Measurements from ENCODE around the gene UGT1A8.
"Not testable (repeated sequence)": the region's sequence is repeated elsewhere in the genome, so short reads cannot be mapped to it uniquely, and the experiment has no call there.

UGT1A8 gene

DNA sequence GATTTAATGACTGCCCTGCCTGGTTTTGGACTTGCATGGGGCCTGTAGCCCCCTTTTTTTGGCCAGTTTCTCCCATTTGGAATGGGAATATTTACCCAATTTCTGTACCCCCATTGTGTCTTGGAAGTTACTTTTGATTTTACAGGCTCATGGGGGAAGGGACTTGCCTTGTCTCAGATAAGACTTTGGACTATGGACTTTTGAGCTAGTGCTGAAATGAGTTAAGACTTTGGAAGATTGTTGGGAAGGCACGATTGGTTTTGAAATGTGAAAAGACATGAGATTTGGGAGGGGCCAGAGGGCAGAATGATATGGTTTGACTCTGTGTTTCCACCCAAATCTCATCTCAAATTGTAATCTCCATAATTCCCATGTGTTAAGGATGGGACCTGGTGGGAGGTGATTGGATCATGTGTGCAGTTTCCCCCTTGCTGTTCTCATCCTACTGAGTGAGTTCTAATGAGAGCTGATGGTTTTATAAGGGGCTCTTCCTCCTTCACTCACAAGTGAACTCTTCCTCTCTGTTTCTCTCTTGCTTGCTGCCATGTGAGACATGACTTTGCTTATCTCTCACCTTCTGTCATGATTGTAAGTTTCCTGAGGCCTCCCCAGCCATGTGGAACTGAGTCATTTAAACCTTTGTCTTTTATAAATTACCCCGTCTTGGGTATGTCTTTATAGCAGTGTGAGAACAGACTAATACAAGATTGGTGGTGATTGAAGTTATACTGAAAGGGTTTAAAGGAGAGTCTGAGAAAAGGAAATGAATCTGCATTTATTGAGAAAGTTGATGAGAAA, 134.0 kb downstream of the UGT1A8 start:
- in situ Hi-C loops (cut with MboI; ENCODE audit: low pct_unique_long_range_greater_than_20kb, low sequenced_read_pairs); DNase-seq: not testable (repeated sequence)

DNA sequence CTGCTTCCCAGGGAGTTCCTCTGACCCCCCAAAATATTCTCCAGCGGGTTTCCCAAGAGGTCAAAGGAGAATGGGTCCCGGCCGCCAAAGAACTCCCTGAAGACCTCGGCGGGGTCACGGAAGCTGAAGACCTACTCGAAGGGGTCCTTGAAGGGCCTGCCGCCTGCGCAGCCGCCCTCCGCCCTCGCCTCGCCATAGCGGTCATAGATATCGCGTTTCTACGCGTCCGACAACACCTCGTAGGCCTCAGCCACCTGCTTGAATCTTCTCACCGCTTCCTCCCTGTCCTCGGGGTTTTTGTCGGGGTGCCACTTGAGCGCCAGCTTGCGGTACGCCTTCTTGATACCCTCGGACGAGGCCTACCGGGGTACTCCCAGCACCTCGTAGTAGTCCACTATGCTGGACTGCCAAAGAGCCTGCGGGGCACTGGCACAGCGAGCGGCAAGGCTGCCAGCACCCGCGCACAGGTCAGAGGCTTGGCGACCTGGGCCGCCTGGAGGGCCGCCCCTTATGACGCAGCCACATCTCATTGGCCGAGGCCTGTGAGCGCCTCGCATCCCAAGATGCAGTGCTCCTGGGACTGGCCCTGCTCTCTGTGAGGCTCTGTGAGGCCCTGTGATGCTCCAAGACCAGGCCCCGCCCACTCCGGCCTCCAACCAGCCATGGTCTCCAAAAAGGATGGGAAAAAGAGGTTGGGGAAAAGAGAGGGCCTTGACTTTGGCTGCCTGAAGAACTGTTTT, 137.6 kb downstream of the UGT1A8 start:
- no peak for DNase-seq
- in situ Hi-C loops (cut with MboI; ENCODE audit: low pct_unique_long_range_greater_than_20kb, low sequenced_read_pairs) = no loop called here

DNA sequence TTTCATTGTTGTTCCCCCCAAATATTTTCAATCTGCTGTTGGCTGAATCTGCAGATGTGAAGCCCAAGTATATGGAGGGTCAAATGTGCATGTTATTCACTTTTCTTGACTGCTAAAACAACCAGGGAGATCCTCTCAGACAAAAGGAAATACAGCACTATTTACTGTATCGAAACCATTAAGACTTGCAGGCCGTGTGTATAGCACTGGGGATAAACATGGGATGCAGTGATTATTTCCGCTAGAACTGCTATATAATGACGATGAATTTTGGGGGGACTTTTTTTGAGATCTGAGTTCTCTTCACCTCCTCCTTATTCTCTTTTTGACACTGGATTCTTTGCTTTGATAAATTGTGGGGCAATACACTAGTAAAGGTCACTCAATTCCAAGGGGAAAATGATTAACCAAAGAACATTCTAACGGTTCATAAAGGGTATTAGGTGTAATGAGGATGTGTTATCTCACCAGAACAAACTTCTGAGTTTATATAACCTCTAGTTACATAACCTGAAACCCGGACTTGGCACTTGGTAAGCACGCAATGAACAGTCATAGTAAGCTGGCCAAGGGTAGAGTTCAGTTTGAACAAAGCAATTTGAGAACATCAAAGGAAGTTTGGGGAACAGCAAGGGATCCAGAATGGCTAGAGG, 139.1 kb downstream of the UGT1A8 start:
- no peak for DNase-seq
- in situ Hi-C loops (cut with MboI; ENCODE audit: low pct_unique_long_range_greater_than_20kb, low sequenced_read_pairs) = no loop called here

DNA sequence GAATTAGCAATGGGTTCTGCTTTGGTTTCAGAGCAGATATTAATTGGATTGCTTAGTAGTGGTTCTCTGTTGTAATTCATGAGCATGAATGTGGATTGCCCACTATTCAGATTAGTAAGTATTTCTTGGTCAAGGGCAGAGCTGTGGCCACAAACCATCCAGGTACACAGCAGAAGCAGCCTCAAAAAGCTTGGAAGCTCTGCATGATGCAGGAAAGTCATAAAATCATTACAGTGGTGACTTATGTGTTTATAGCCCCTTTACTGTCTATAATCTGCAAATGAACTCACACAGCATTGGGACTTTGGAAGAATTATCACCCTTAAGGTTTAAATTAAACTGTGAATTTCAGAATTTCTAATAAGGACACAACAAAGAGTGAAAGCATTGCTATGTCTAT, 140.7 kb downstream of the UGT1A8 start:
- no peak for DNase-seq
- in situ Hi-C loops (cut with MboI; ENCODE audit: low pct_unique_long_range_greater_than_20kb, low sequenced_read_pairs) = no loop called here

DNA sequence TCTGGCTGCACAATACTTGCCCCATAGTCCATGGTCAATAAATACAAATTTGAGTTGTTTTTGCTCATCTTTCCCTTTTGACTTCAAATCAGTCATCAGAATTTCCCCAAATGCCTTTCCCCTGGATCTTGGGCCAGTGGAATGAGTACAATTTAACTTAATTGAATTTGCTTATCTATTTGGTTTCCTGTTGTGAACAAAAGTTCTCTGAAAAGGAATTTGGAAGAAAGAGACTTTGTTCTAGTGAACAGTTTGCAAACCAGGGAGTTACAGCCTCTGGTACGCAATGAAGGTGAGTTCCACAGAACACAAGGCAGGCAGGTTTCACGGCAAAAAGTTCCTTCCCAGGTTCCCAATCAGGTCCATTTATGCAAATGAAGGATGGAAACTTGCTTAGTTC, 141.4 kb downstream of the UGT1A8 start:
- no peak for DNase-seq
- in situ Hi-C loops (cut with MboI; ENCODE audit: low pct_unique_long_range_greater_than_20kb, low sequenced_read_pairs) = no loop called here

DNA sequence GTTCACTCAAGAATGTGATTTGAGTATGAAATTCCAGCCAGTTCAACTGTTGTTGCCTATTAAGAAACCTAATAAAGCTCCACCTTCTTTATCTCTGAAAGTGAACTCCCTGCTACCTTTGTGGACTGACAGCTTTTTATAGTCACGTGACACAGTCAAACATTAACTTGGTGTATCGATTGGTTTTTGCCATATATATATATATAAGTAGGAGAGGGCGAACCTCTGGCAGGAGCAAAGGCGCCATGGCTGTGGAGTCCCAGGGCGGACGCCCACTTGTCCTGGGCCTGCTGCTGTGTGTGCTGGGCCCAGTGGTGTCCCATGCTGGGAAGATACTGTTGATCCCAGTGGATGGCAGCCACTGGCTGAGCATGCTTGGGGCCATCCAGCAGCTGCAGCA, 142.6 kb downstream of the UGT1A8 start, which contains the start of gene UGT1A1:
Gene UGT1A1, plus strand, starts transcription at position 228 of the 400 bp plus-strand sequence. Its CDS starts 18 bp downstream, at position 246.
- DNase-seq = no peak
- in situ Hi-C loops (cut with MboI; ENCODE audit: low pct_unique_long_range_greater_than_20kb, low sequenced_read_pairs) = no loop called here

DNA sequence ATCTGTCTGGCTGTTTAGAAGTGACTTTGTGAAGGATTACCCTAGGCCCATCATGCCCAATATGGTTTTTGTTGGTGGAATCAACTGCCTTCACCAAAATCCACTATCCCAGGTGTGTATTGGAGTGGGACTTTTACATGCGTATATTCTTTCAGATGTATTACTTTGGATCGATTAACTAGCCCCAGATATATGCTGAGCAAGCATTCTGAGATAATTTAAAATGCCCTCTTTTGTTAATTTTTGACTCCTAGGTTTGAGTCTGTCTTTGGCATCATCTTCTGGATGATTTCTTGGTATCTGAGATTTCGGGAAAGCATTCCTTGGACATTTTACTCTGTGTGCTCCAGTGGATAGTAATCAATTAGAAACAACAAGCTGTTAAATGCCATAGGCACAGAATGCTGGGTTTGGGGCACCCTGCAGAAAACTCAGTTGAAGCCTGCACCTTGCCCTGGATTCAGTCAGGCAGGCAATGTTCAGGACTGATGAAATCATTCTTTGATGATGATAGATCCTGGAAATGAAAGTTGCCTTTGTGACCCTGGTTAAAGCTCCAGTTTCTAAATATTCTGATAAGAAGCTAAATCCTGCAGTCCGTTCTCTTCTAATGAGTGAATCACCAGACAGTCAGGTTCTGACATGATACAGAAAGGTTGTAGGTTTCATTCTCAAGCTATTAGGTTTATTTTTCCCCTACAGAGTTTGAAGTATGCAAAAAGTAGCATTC, 143.8 kb downstream of the UGT1A8 start:
- in situ Hi-C loops (cut with MboI; ENCODE audit: low pct_unique_long_range_greater_than_20kb, low sequenced_read_pairs) = no loop called here
- DNase-seq = no peak

DNA sequence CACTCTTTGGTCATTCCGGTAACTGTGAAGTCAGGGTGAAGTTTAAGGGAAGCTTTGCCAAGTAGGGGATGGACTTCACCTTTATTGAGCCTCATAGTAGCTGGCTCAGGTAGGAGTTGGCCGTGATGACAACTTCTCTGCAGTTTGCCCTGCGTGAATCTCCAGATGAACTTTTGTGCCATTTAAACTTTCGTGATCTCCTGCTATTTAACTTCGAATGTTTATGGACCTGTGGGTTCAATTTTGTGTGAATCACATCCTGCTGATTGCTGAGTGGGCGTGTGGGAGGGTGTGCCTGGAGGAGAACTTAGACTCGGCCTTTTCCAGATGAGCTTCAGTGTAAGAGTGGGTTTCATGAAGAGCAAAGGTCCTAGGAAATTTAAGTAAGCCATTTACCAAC, 146.8 kb downstream of the UGT1A8 start:
- in situ Hi-C loops (cut with MboI; ENCODE audit: low pct_unique_long_range_greater_than_20kb, low sequenced_read_pairs) = no loop called here
- DNase-seq = no peak

DNA sequence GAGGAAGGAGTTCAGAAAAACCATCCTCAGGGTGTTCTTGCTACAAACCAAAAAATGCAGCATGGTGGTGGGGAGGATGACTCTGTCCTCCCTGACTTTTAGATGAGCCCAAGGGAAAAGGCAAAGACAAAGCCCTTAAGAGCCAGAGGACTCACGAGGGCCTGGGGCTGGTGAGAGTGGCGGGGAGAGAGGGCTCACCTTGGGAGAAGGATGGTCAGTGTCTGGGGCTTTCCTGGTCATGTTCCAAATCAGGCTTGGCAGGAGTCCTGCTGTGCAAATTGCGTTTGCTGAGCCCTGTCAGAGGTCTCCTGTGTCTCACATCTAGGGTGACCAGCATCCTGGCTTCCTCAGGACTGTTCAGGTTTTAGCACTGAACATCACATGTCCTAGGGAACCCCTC, 147.3 kb downstream of the UGT1A8 start:
- no peak for DNase-seq
- in situ Hi-C loops (cut with MboI; ENCODE audit: low pct_unique_long_range_greater_than_20kb, low sequenced_read_pairs) = no loop called here

DNA sequence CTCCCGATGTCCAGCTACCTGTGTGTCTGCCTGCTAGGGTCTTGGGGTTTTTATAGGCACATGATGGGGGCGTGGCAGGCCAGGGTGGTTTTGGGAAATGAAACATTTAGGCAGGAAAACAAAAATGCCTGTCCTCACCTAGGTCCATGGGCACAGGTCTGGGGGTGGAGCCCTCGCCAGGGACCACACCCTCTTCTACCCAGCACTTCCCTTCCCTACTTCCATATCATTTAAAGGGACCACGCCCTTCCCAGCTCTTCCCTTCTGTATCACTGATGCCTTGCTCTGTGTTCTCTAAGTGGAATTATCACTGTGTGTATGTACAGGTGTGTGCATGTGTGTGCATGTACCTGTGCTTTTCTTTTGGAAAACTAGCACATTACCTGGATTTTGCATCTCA, 149.0 kb downstream of the UGT1A8 start:
- no peak for DNase-seq
- in situ Hi-C loops (cut with MboI; ENCODE audit: low pct_unique_long_range_greater_than_20kb, low sequenced_read_pairs) = no loop called here

DNA sequence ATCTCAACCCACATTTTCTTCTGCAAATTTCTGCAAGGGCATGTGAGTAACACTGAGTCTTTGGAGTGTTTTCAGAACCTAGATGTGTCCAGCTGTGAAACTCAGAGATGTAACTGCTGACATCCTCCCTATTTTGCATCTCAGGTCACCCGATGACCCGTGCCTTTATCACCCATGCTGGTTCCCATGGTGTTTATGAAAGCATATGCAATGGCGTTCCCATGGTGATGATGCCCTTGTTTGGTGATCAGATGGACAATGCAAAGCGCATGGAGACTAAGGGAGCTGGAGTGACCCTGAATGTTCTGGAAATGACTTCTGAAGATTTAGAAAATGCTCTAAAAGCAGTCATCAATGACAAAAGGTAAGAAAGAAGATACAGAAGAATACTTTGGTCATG, 150.6 kb downstream of the UGT1A8 start:
- in situ Hi-C loops (cut with MboI; ENCODE audit: low pct_unique_long_range_greater_than_20kb, low sequenced_read_pairs) = no loop called here
- DNase-seq = no peak

DNA sequence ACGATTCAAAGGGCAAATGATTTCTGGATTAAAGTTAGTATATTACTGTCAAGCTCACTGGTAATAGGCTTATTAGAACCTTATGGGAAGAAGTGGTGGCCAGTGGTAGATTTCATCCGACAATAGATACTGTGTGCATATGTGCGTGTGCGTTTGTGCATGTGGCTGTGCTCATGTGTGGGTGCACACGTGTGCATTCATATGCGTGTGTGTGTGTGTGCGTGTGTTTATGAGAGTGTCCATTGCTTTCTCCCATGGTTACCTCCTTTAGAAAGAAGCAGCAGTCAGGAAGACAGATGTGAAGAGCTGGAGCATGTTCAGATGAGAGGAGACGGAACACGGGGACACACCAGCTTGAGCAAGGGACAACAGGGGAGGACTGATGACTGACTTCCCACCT, 151.8 kb downstream of the UGT1A8 start:
- in situ Hi-C loops (cut with MboI; ENCODE audit: low pct_unique_long_range_greater_than_20kb, low sequenced_read_pairs) = no loop called here
- no peak for DNase-seq

DNA sequence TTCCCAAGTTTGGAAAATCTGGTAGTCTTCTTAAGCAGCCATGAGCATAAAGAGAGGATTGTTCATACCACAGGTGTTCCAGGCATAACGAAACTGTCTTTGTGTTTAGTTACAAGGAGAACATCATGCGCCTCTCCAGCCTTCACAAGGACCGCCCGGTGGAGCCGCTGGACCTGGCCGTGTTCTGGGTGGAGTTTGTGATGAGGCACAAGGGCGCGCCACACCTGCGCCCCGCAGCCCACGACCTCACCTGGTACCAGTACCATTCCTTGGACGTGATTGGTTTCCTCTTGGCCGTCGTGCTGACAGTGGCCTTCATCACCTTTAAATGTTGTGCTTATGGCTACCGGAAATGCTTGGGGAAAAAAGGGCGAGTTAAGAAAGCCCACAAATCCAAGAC, 154.7 kb downstream of the UGT1A8 start:
- in situ Hi-C loops (cut with MboI; ENCODE audit: low pct_unique_long_range_greater_than_20kb, low sequenced_read_pairs) = no loop called here
- no peak for DNase-seq

DNA sequence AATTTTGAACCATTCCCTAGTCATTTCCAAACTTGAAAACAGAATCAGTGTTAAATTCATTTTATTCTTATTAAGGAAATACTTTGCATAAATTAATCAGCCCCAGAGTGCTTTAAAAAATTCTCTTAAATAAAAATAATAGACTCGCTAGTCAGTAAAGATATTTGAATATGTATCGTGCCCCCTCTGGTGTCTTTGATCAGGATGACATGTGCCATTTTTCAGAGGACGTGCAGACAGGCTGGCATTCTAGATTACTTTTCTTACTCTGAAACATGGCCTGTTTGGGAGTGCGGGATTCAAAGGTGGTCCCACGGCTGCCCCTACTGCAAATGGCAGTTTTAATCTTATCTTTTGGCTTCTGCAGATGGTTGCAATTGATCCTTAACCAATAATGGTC, 155.2 kb downstream of the UGT1A8 start:
- in situ Hi-C loops (cut with MboI; ENCODE audit: low pct_unique_long_range_greater_than_20kb, low sequenced_read_pairs) = no loop called here
- no peak for DNase-seq

DNA sequence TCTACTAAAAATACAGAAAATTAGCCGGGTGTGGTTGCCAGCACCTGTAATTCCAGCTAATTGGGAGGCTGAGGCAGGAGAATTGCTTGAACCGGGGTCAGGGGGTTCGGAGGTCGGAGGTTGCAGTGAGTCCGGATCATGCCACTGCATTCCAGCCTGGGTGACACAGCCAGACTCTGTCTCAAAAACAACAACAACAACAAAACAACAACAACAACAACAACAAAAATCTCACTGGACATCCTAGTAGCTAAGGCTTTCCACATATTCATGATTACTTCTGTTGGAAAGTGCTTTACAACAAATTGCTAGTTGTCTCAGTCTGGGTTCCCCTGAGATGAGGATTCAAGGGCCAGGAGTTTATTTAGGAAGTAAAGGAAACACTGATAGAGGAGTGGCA, 156.4 kb downstream of the UGT1A8 start:
- in situ Hi-C loops (cut with MboI; ENCODE audit: low pct_unique_long_range_greater_than_20kb, low sequenced_read_pairs) = no loop called here
- DNase-seq = no peak

DNA sequence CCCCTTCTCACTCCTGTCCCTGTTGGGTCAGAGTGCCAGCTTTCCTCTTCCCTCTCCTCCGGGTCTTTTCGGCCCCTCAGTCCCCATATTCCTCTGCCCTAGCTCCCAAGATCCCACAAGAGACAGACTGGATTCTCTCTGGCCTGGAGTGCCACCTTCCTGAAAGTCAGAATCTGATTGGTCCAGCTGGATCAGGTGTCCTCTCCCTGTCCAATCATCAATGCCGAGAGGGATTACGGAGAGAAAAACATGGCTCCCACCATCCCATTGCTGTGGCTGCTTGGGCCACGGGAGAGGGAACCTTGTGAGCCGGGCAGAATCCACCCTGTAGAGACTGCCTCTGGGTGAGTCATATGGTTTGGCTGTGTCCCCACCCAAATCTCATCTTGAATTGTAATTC, 158.0 kb downstream of the UGT1A8 start:
- DNase-seq = no peak
- in situ Hi-C loops (cut with MboI; ENCODE audit: low pct_unique_long_range_greater_than_20kb, low sequenced_read_pairs) = no loop called here

DNA sequence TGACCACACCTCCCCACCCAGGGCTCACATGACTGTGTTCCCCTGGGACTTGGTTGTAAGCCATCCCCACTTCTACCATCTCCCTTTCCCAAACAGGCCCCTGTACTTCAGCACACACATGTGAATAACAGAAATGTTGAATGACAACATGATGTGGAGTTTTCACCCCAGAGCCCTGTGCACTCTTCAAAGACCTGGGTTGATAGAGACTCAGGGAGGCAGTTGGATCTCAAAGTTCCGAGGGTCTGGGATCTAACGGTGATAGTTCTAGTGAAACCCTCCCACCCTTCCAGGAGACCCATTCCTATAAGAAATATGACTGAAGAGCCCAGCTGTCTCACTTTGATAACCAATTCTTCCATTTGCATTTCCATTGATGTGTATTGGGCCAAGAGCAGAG, 160.6 kb downstream of the UGT1A8 start, which contains the start of gene MROH2A:
Gene MROH2A, plus strand, starts transcription at position 301 of the 400 bp plus-strand sequence. CDS start 1,029 bp downstream, outside the sequence.
- no peak for DNase-seq
- in situ Hi-C loops (cut with MboI; ENCODE audit: low pct_unique_long_range_greater_than_20kb, low sequenced_read_pairs) = no loop called here

DNA sequence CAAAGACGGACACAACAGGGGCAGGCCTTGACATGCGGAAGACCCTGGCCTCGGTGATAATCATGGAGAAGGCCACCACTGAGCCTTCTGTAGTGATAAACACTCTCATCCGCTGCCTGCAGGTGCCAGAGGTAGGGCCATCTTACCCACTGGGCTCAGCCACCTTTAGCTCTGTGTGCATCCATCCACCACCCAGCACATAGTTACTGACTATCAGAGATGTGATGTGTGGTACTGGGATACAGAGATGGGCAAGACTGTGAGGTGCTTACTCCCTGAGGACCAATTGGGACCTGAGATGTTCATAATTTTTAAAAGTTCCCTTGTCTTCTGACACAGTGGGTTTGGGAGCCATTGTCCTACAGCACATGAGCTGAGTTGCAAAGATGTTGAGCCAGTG, 162.3 kb downstream of the UGT1A8 start:
- DNase-seq = no peak
- in situ Hi-C loops (cut with MboI; ENCODE audit: low pct_unique_long_range_greater_than_20kb, low sequenced_read_pairs) = no loop called here

DNA sequence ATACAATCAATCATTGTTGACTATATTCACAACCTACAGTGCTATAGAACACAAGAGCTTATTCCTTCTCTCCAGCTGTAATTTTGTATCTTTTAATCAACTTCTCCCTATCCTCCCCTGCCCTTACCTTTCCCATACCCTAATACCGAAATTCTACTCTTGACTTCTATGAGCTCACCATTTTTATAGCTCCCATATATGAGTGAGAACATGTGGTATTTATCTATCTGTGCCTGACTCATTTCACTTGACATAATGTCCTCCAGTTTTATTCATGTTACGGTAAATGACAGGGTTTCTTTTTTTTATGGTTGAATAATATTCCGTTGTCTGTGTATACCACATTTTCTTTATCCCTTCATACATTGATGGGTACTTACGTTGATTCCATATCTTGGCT, 163.3 kb downstream of the UGT1A8 start:
- in situ Hi-C loops (cut with MboI; ENCODE audit: low pct_unique_long_range_greater_than_20kb, low sequenced_read_pairs) = no loop called here
- no peak for DNase-seq

All from KBM-7 (cell line).